Keratinocyte (primary cell): ENCODE data around the gene KIR2DL1. TPM values are rescaled to one million over a fixed set of nuclear protein-coding genes. Genes with fewer than 3 reads are reported as not detected.
"Not testable (repeated sequence)": the region's sequence is repeated elsewhere in the genome, so short reads cannot be mapped to it uniquely, and the experiment has no call there.

Experiments
- DNase-seq: peaks from one replicate; pipeline ENCODE4 v3.0.0-alpha.2; 2011; ENCODE audit warnings: low read depth, missing footprints, low spot score
- FAIRE-seq: peaks from 2 replicates; lab custom pipeline; 2011; peaks lifted over from hg19 to GRCh38; lab: Jason Lieb, UNC
- H2AFZ ChIP-seq: 2 replicates; pipeline ENCODE4 v1.6.0; 2012; ENCODE audit warnings: low read length, control low read depth, inconsistent platforms; ENCODE audit not compliant: control insufficient read depth
- H3K27ac ChIP-seq: 2 replicates; pipeline ENCODE4 v1.5.1; 2011; ENCODE audit warnings: low read length; ENCODE audit not compliant: control insufficient read depth, insufficient read depth
- H3K27me3 ChIP-seq: 3 replicates; pipeline ENCODE4 v1.6.0; 2011; ENCODE audit warnings: low read length; ENCODE audit not compliant: control insufficient read depth, insufficient read depth; ENCODE audit errors: extremely low read depth
- H3K36me3 ChIP-seq, 2 experiments: 2 replicates in 1 of 2; 3 replicates in 1 of 2; pipeline ENCODE4 v1.5.1; 2011; ENCODE audit warnings: low read length in 2 of 2, mild to moderate bottlenecking in 1 of 2; ENCODE audit not compliant: control insufficient read depth in 2 of 2, insufficient read depth in 2 of 2; ENCODE audit errors: extremely low read depth in 1 of 2
- H3K4me1 ChIP-seq: 3 replicates; pipeline ENCODE4 v1.5.1; 2011; ENCODE audit warnings: low read length; ENCODE audit not compliant: control insufficient read depth, insufficient read depth; ENCODE audit errors: extremely low read depth
- H3K4me2 ChIP-seq: 3 replicates; pipeline ENCODE4 v1.6.0; 2011; ENCODE audit warnings: low read depth, low read length; ENCODE audit not compliant: control insufficient read depth, insufficient read depth; ENCODE audit errors: extremely low read depth
- H3K4me3 ChIP-seq, 3 experiments: fragments of 200-600 bp in 1 of 3; sonication (generic) in 1 of 3; 2 replicates in 2 of 3; 3 replicates in 1 of 3; pipeline ENCODE4 v1.5.1; 2011 to 2016; ENCODE audit warnings: low read length in 3 of 3, mild to moderate bottlenecking in 3 of 3, control low read depth in 2 of 3, inconsistent platforms in 1 of 3, low read depth in 1 of 3, mixed read lengths in 1 of 3, mixed run types in 1 of 3, moderate library complexity in 1 of 3; ENCODE audit not compliant: control insufficient read depth in 2 of 3, insufficient read depth in 2 of 3; ENCODE audit errors: extremely low read depth in 1 of 3
- H3K79me2 ChIP-seq: 2 replicates; pipeline ENCODE4 v1.6.0; 2012; ENCODE audit warnings: low read length; ENCODE audit not compliant: control insufficient read depth, insufficient read depth
- H3K9ac ChIP-seq: 3 replicates; pipeline ENCODE4 v1.6.0; 2011; ENCODE audit warnings: low read length; ENCODE audit not compliant: control insufficient read depth, insufficient read depth; ENCODE audit errors: extremely low read depth
- H3K9me1 ChIP-seq: 3 replicates; pipeline ENCODE4 v1.6.0; 2011; ENCODE audit warnings: low read length; ENCODE audit not compliant: control insufficient read depth, insufficient read depth; ENCODE audit errors: extremely low read depth
- H3K9me3 ChIP-seq: 2 replicates; pipeline ENCODE4 v1.5.1; 2012; ENCODE audit warnings: low read depth, low read length; ENCODE audit not compliant: control insufficient read depth
- H4K20me1 ChIP-seq: 3 replicates; pipeline ENCODE4 v1.6.0; 2011; ENCODE audit warnings: low read length; ENCODE audit not compliant: control insufficient read depth, insufficient read depth; ENCODE audit errors: extremely low read depth
- dilution Hi-C: fragments of 300-500 bp; cut with MboI; formaldehyde crosslinking; loops from one replicate; pipeline ENCODE4 v1.7.0; 2020; ENCODE audit warnings: low sequenced_read_pairs; ENCODE audit not compliant: extremely low pct_ligation_motif_present
- polyA plus RNA-seq, 5 experiments: library from polyadenylated mRNA; depleted of rRNA in 3 of 5; stranded (reverse) in 3 of 5; stranded (forward) in 1 of 5; unstranded in 1 of 5; fragments of >200 nt; gene quantifications; 1 replicate in 1 of 5; 2 replicates in 3 of 5; 3 replicates in 1 of 5; pipeline versions ENCODE4 v1.2.1 to v1.2.3, GENCODE V29; 2011 to 2012; ENCODE audit warnings: missing spikeins in 2 of 5, low read depth in 1 of 5, low replicate concordance in 1 of 5

KIR2DL1 gene
- polyA plus RNA-seq, 1 donor (not counting 4 experiments of a cell fraction or from before 2014, with no cell fraction given) = not detected

DNA sequence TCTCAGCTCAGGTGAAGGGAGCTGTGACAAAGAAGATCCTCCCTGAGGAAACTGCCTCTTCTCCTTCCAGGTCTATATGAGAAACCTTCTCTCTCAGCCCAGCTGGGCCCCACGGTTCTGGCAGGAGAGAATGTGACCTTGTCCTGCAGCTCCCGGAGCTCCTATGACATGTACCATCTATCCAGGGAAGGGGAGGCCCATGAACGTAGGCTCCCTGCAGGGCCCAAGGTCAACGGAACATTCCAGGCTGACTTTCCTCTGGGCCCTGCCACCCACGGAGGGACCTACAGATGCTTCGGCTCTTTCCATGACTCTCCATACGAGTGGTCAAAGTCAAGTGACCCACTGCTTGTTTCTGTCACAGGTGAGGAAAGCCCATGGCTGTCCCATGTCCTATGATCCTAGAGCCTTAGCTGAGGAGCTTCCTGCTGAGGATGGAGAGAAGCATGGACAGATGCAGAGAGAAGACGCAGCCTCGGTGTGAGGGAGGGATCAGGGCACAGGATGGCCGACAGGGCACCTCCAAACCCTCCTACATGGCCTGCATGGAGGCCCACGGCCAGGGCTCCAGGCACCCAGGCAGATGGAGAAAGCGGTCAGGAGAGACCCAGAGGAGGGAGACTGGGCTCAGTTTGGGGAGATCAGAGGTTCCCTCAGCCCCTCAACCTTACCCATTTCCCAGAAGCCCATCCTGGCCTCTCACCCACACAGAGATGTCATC, 5.7 kb downstream of the KIR2DL1 start:
- H3K4me3 ChIP-seq, H3K4me2 ChIP-seq, H2AFZ ChIP-seq, DNase-seq, FAIRE-seq, H4K20me1 ChIP-seq, H3K27ac ChIP-seq, H3K4me1 ChIP-seq, H3K9me3 ChIP-seq, H3K36me3 ChIP-seq, H3K79me2 ChIP-seq, H3K9ac ChIP-seq, dilution Hi-C loops, H3K9me1 ChIP-seq, H3K27me3 ChIP-seq: not testable (repeated sequence)

DNA sequence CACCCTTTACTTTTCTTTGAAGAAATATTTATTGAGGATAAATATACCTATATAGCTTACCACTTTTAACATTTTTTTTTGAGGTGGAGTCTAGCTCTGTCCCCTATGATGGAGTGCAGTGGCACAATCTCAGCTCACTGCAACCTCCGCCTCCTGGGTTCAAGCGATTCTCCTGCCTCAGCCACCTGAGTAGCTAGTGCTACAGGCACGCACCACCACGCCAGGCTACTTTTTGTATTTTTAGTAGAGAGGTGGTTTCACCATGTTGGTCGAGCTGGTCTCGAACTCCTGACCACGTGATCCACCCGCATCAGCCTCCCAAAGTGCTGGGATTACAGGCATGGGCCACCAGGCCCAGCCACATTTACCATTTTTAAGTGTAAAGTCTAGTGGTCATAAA, 6.2 kb downstream of the KIR2DL1 start:
- H3K9me3 ChIP-seq, dilution Hi-C loops, H3K79me2 ChIP-seq, H3K9ac ChIP-seq, H3K27ac ChIP-seq, H3K9me1 ChIP-seq, H3K4me3 ChIP-seq, H2AFZ ChIP-seq, FAIRE-seq, H3K27me3 ChIP-seq, H3K36me3 ChIP-seq, DNase-seq, H3K4me2 ChIP-seq, H4K20me1 ChIP-seq, H3K4me1 ChIP-seq: not testable (repeated sequence)

DNA sequence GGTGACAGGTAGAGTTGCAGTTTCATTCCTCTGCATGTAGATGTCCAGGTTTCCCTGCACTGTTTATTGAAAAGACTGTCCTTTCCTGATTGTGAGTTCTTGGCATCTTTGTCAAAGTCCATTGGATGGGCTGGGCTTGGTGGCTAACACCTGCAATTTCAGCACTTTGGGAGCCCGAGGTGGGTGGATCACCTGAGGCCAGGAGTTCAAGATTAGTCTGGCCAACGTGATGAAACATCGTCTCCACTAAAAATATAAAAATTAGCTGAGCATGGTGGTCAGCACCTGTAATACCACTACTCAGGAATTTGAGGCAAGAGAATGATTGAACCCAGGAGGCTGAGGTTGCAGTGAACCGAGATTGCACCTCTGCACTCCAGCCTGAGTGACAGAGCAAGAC, 8.3 kb downstream of the KIR2DL1 start:
- H3K79me2 ChIP-seq = not testable (repeated sequence)

DNA sequence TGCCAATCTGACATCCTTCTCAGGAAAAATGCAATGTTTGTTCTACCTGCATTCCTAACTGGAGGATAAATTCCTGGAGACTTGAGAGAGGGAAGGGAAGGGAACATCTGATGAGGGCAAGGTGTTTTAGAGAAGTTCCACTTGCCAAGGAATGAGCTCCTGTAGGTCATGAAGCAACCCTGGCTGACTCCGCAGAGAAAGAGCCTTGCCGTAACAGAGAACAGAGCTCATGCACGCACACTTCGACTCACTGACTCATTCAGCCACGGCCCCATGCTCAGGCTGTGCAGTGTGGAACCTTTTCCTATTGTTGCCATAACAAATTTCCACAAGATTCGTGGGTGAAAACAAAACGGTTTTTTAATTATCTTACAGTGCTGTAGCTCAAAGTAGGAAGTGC, 9.3 kb downstream of the KIR2DL1 start:
- H3K79me2 ChIP-seq, dilution Hi-C loops, H2AFZ ChIP-seq, H3K9me3 ChIP-seq, H3K4me2 ChIP-seq, H3K4me3 ChIP-seq, H3K9me1 ChIP-seq, H3K27ac ChIP-seq, H4K20me1 ChIP-seq, H3K9ac ChIP-seq, H3K27me3 ChIP-seq, FAIRE-seq, H3K36me3 ChIP-seq, H3K4me1 ChIP-seq, DNase-seq: not testable (repeated sequence)

More for the DNA sequence above, 8.3 kb downstream of the KIR2DL1 start:
- H3K4me2 ChIP-seq, H2AFZ ChIP-seq, dilution Hi-C loops, FAIRE-seq, H3K4me1 ChIP-seq, H3K9me1 ChIP-seq, H4K20me1 ChIP-seq, H3K4me3 ChIP-seq, H3K36me3 ChIP-seq, H3K9ac ChIP-seq, H3K9me3 ChIP-seq, DNase-seq, H3K27me3 ChIP-seq, H3K27ac ChIP-seq: not testable (repeated sequence)

DNA sequence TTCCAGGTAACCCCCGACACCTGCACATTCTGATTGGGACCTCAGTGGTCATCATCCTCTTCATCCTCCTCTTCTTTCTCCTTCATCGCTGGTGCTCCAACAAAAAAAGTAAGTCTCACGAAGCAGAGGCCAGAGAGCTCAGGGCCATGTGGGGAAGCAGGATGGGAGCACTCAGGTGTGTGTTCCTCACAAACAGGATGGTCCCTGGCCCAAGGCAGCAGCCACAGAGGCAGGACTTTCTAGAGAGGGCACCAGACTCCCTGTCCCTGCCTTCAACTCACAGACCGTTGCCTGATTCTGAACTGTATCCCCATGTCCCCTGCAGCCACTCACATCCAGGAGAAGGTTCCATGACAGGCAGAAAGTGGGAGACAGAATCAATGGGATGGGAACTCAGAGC, 13.3 kb downstream of the KIR2DL1 start:
- H3K4me3 ChIP-seq, FAIRE-seq, H3K9ac ChIP-seq, H4K20me1 ChIP-seq, H3K4me2 ChIP-seq, DNase-seq, dilution Hi-C loops, H3K9me1 ChIP-seq, H3K36me3 ChIP-seq, H3K27me3 ChIP-seq, H3K4me1 ChIP-seq, H3K27ac ChIP-seq, H2AFZ ChIP-seq, H3K79me2 ChIP-seq: not testable (repeated sequence)
- H3K9me3 ChIP-seq = peaks cover 10% of the 10 kb centered on the region
